Esophagus squamous epithelium (tissue), 5 donors: Measurements from ENCODE around the gene CALM3. TPM values are rescaled to one million over a fixed set of nuclear protein-coding genes. Genes with fewer than 3 reads are reported as not detected.

Source experiments
- DNase-seq: peaks from one replicate; lab custom pipeline; 2025; lab: John Stamatoyannopoulos, UW
- H3K27ac ChIP-seq, 4 donors: fragments of 200-600 bp; sonication (generic); one replicate each; pipeline ENCODE4 v1.5.1; 2016 to 2019; ENCODE audit warnings: mild to moderate bottlenecking in 1 of 4
- H3K27me3 ChIP-seq, 4 donors: fragments of 200-600 bp; sonication (generic); 1 replicate in 3 of 4; 2 replicates in 1 of 4; pipeline versions ENCODE4 v1.5.1 to v1.6.0; 2017 to 2021; ENCODE audit warnings: antibody characterized with exemption in 1 of 4
- H3K36me3 ChIP-seq, 3 donors: fragments of 200-600 bp; sonication (generic); one replicate each; pipeline ENCODE4 v1.5.1; 2016 to 2019
- H3K4me1 ChIP-seq, 3 donors: fragments of 200-600 bp; sonication (generic); one replicate each; pipeline ENCODE4 v1.5.1; 2017 to 2019
- H3K4me3 ChIP-seq, 4 donors: fragments of 200-600 bp; sonication (generic); 1 replicate in 3 of 4; 2 replicates in 1 of 4; pipeline ENCODE4 v1.5.1; 2016 to 2019; ENCODE audit warnings: mild to moderate bottlenecking in 2 of 4, moderate library complexity in 1 of 4
- H3K9me3 ChIP-seq, 3 donors: fragments of 200-600 bp; sonication (generic); one replicate each; pipeline ENCODE4 v1.5.1; 2016 to 2019
- CTCF ChIP-seq, 6 experiments: fragments of 450-650 bp in 4 of 6; fragments of 200-600 bp in 2 of 6; sonication (generic) in 2 of 6; IDR thresholded peaks; one replicate each; pipeline ENCODE4 v1.5.1; 2016 to 2019; ENCODE audit warnings: antibody characterized with exemption in 6 of 6, mild to moderate bottlenecking in 4 of 6, moderate library complexity in 4 of 6
- POLR2A ChIP-seq, 4 donors: fragments of 450-650 bp; IDR thresholded peaks; one replicate each; pipeline ENCODE4 v1.6.1; 2017; ENCODE audit warnings: antibody characterized with exemption in 4 of 4, mild to moderate bottlenecking in 4 of 4, moderate library complexity in 3 of 4
- WGBS, 2 donors: methylation state at CpG; one replicate each; pipeline ENCODE4 v1.1.5; 2018; 5-methylcytosine and 5-hydroxymethylcytosine counted together
- intact Hi-C: fragments of 100-400 bp; cut with DNase I; formaldehyde crosslinking; loops from one replicate; pipeline ENCODE4 v1.15.0; 2022
- total RNA-seq, 4 donors: library from RNA; depleted of rRNA; stranded (reverse); fragments of >200 nt; gene quantifications; one replicate each; pipeline ENCODE4 v1.1.0, GENCODE V29; 2016
- donor health status: DM: yes; HTN: yes; CAD: no.

The CALM3 gene
- total RNA-seq, 4 donors from 2014 or later: 61.9 to 147 (median 84.6) TPM

GRCh38 chr19:46622118-46622446 lies 21.0 kb downstream of the CALM3 start:
- Histone ChIP-seq H3K36me3 (no peaks in the 10 kb centered on the region), H3K4me3 (peak overlapping the region in 1 of 4 donors; percentile 30), H3K4me1 (peaks cover 25 to 91% (median 46%) of the 10 kb centered on the region in 3 donors), H3K9me3 (no peaks in the 10 kb centered on the region), H3K27ac (peak overlapping the region in 3 of 4 donors; percentile 63 to 73 (median 69)), H3K27me3 (peaks cover 0 to 16% (median 0%) of the 10 kb centered on the region in 4 donors)
- no peak for TF ChIP-seq POLR2A (IDR thresholded peaks at IDR 0.05)
- no peak for TF ChIP-seq CTCF (IDR thresholded peaks at IDR 0.05)
- WGBS, 2 donors: 57 to 61% methylated on average over 7 of the region's 7 CpGs
- intact Hi-C loops: loop anchor here (5.0 kb wide), 1 partner anchor 40 kb away; the partner anchor contains the start of gene DACT3
- no peak for DNase-seq

DNA sequence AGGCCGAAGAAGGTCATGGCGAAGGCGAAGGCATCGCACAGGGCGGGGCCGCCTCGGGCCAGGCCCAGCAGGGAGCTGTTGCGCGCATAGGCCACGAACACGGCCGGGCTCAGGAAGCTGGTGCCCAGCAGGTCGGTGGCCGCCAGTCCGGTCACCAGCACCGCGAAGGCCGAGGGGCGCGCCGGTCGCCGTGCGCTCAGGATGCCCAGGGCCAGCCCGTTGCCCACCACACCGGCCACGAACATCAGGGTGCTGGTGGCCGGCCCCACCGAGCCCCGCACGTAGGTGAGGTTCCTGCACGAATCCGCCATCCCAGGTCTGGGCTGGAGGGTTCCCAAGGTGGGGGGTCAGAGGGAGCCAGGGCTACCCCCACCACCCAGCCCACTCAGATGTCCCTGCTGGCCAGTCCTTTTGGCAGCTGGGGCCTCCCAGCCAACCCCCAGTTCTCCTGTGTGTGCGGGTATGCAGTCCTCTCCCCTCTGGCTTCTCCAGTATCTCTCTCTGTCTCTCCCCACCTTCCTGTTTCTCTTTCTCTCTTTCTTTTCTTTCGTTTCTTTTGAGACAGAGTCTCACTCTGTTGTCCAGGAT lies 22.9 kb downstream of the CALM3 start:
- H3K4me3 ChIP-seq: peak overlapping the region in 2 of 4 donors; percentile 22 to 48
- no peak for DNase-seq
- peak overlapping the region; percentile 29 to 93 (median 81) for H3K27ac ChIP-seq
- H3K4me1 ChIP-seq: peaks cover 23 to 76% (median 40%) of the 10 kb centered on the region in 3 donors
- intact Hi-C loops: loop anchor here (5.0 kb wide), 1 partner anchor 38 kb away; the partner anchor contains the start of gene DACT3
- peaks cover 0 to 16% (median 0%) of the 10 kb centered on the region in 4 donors for H3K27me3 ChIP-seq
- TF ChIP-seq CTCF (IDR thresholded peaks at IDR 0.05) (no peak), POLR2A (IDR thresholded peaks at IDR 0.05) (no peak)
- no peaks in the 10 kb centered on the region for H3K36me3 ChIP-seq
- no peaks in the 10 kb centered on the region for H3K9me3 ChIP-seq
- 83 to 85% methylated on average over 13 to 19 of the region's 35 CpGs for WGBS, 2 donors

DNA sequence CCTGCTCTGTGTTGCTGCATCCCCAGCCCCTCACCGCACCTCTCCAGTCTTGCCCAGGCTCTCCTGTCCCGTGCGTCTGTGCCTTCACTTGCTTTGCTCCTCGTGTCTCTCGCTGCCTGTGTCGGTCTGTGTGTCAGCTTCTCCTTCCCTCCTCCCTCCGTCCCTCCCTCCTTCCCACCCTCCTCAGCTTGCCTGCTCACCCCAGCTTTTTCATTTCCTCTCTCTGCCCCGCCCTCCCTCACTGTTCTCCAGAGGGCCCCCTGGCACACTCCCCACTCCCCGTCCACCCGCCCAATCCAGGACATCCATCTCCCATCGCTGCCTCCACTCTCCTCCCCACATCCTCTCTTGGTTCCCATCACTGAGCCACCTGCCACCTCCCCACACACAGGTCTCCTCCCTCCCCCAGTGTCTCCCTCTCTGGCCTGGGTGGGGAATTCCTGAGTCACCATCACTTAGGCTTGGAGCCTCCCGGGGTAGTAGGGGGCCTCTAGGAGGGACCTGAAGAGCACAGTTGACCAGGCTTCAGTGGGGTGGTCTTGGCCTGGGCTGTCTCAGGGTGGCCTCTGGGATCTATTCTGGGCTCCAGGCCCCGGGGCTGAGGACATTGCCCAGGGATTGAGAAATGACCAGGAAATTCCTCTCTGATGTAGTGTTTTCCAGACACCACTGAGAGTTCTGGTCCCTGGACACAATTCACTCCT lies 24.0 kb downstream of the CALM3 start, which contains the start of gene PTGIR:
TSS of gene PTGIR (minus strand) at position 132 of the 704 bp plus-strand sequence. CDS start 864 bp downstream, outside the sequence.
- Histone ChIP-seq H3K4me1 (peaks cover 23 to 65% (median 34%) of the 10 kb centered on the region in 3 donors), H3K9me3 (no peaks in the 10 kb centered on the region), H3K4me3 (peak within 1 kb of the TSS in 2 of 4 donors; percentile 22 to 48), H3K27me3 (peaks cover 0 to 16% (median 0%) of the 10 kb centered on the region in 4 donors), H3K27ac (peak within 1 kb of the TSS; percentile 29 to 93 (median 81)), H3K36me3 (no peaks in the 10 kb centered on the region)
- WGBS, 2 donors: 18 to 26% methylated on average over 11 to 12 of the region's 13 CpGs
- no peak for DNase-seq
- intact Hi-C loops: loop anchor here (5.0 kb wide), 1 partner anchor 37 kb away; the partner anchor contains the start of gene DACT3
- TF ChIP-seq POLR2A (IDR thresholded peaks at IDR 0.05) (peak in 2 of 4 donors; percentile 10 to 21), CTCF (IDR thresholded peaks at IDR 0.05) (no peak)

DNA sequence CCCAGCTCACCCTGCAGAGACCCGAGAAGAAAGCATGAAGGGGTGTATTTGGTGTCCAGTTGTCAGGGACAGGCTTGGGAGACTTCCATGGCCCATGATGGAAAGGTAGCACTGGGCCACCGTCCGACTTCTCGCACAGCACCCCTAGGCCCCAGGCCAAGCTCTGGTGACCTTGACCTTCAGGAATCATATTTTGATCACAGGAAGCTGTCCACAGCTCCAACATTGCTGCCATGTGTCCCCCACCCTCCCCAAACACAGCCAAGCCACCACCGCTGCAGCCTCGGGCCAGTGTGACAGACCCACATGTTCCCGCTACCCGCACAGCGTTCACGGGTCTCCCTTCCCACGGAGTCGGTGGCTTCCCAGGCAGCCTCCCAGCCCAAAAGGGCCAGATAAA lies 24.6 kb downstream of the CALM3 start:
- Histone ChIP-seq H3K4me1 (peaks cover 23 to 62% (median 31%) of the 10 kb centered on the region in 3 donors), H3K27me3 (peaks cover 0 to 18% (median 0%) of the 10 kb centered on the region in 4 donors), H3K9me3 (no peaks in the 10 kb centered on the region), H3K27ac (peak overlapping the region; percentile 24 to 93 (median 81)), H3K36me3 (no peaks in the 10 kb centered on the region), H3K4me3 (no peak overlapping the region)
- 80% methylated on average over 9 of the region's 12 CpGs; no CpG with 5 or more reads in 1 of the 2 donors for WGBS, 2 donors
- DNase-seq: no peak
- intact Hi-C loops: no loop called here
- TF ChIP-seq POLR2A (IDR thresholded peaks at IDR 0.05) (no peak), CTCF (IDR thresholded peaks at IDR 0.05) (no peak)
